HEK293 (cell line): ENCODE results near the gene SYCP3.

Source experiments
- CTCF ChIA-PET: fragments of 350-600 bp; formaldehyde crosslinking; extraction: SDS; loops from one replicate; lab custom pipeline; 2021; ENCODE audit warnings: antibody characterized with exemption; lab: Yijun Ruan, JAX
- POLR2A ChIA-PET: fragments of 300-600 bp; formaldehyde crosslinking; extraction: SDS; loops from one replicate; lab custom pipeline; 2020; ENCODE audit warnings: antibody characterized with exemption, inconsistent platforms; lab: Yijun Ruan, JAX
- H3K27ac ChIP-seq: fragments of 200-500 bp; sonication (Bioruptor generic); 2 replicates; pipeline ENCODE4 v1.5.1; 2014; ENCODE audit warnings: low read depth, low read length, control low read depth, inconsistent platforms; ENCODE audit errors: extremely low read depth
- H3K36me3 ChIP-seq, 2 experiments: fragments of 200-500 bp in 1 of 2; sonication (Bioruptor generic) in 1 of 2; 1 replicate in 1 of 2; 2 replicates in 1 of 2; pipeline ENCODE4 v1.5.1; 2014 to 2017; ENCODE audit warnings: inconsistent platforms in 2 of 2, low read length in 2 of 2; ENCODE audit not compliant: control insufficient read depth in 2 of 2, insufficient read depth in 1 of 2
- H3K4me1 ChIP-seq: fragments of 200-500 bp; sonication (Bioruptor generic); 2 replicates; pipeline ENCODE4 v1.5.1; 2014; ENCODE audit warnings: mild to moderate bottlenecking, low read length, inconsistent platforms; ENCODE audit not compliant: control insufficient read depth, insufficient read depth
- H3K4me3 ChIP-seq: 2 replicates; pipeline ENCODE4 v1.5.1; 2011; ENCODE audit warnings: low read depth, mild to moderate bottlenecking, control low read depth, low read length, moderate library complexity
- H3K9me3 ChIP-seq: fragments of 200-500 bp; sonication (Bioruptor generic); 2 replicates; pipeline ENCODE4 v1.5.1; 2014; ENCODE audit warnings: low read depth, low read length, inconsistent platforms; ENCODE audit not compliant: control insufficient read depth, insufficient read depth
- ELK4 ChIP-seq: IDR thresholded peaks from 2 replicates; pipeline ENCODE4 v1.6.1; 2011; ENCODE audit warnings: mild to moderate bottlenecking, low read depth, low read length, borderline replicate concordance
- INSM2 ChIP-seq: fragments of 450-650 bp; formaldehyde crosslinking; IDR thresholded peaks from 2 replicates; pipeline ENCODE4 v1.5.1; 2016; ENCODE audit warnings: missing biosample characterization, missing genetic modification characterization
- SP3 ChIP-seq: fragments of 450-650 bp; formaldehyde crosslinking; IDR thresholded peaks from 2 replicates; pipeline ENCODE4 v1.5.1; 2016; ENCODE audit warnings: missing biosample characterization, missing genetic modification characterization
- ZBTB21 ChIP-seq: fragments of 450-650 bp; formaldehyde crosslinking; IDR thresholded peaks from 2 replicates; pipeline ENCODE4 v1.5.1; 2017; ENCODE audit warnings: missing biosample characterization, missing genetic modification characterization
- ZBTB48 ChIP-seq: fragments of 450-650 bp; formaldehyde crosslinking; IDR thresholded peaks from 2 replicates; pipeline ENCODE4 v1.5.1; 2016; ENCODE audit warnings: missing biosample characterization, missing genetic modification characterization
- ZFP37 ChIP-seq: fragments of 450-650 bp; formaldehyde crosslinking; IDR thresholded peaks from 2 replicates; pipeline ENCODE4 v1.5.1; 2016; ENCODE audit warnings: missing biosample characterization, missing genetic modification characterization
- ZNF114 ChIP-seq: fragments of 450-650 bp; formaldehyde crosslinking; IDR thresholded peaks from 2 replicates; pipeline ENCODE4 v1.5.0; 2017; ENCODE audit warnings: missing biosample characterization, missing genetic modification characterization
- ZNF148 ChIP-seq: fragments of 450-650 bp; formaldehyde crosslinking; IDR thresholded peaks from 2 replicates; pipeline ENCODE4 v1.5.0; 2017; ENCODE audit warnings: missing biosample characterization, missing genetic modification characterization, borderline replicate concordance
- ZNF2 ChIP-seq: fragments of 450-650 bp; formaldehyde crosslinking; IDR thresholded peaks from 2 replicates; pipeline ENCODE4 v1.5.1; 2016; ENCODE audit warnings: missing biosample characterization, missing genetic modification characterization
- ZNF302 ChIP-seq: fragments of 450-650 bp; formaldehyde crosslinking; IDR thresholded peaks from 2 replicates; pipeline ENCODE4 v1.5.1; 2016; ENCODE audit warnings: missing biosample characterization, missing genetic modification characterization, low read depth
- ZNF510 ChIP-seq: fragments of 450-650 bp; formaldehyde crosslinking; IDR thresholded peaks from 2 replicates; pipeline ENCODE4 v1.5.1; 2018; ENCODE audit warnings: mild to moderate bottlenecking, missing genetic modification characterization, missing biosample characterization; ENCODE audit not compliant: insufficient replicate concordance
- ZNF555 ChIP-seq: fragments of 450-650 bp; formaldehyde crosslinking; conservative IDR thresholded peaks from 2 replicates; pipeline ENCODE4 v1.5.1; 2017; ENCODE audit warnings: missing biosample characterization, mild to moderate bottlenecking, missing genetic modification characterization, inconsistent platforms
- ZNF768 ChIP-seq: fragments of 450-650 bp; formaldehyde crosslinking; IDR thresholded peaks from 2 replicates; pipeline ENCODE4 v1.5.1; 2018; ENCODE audit warnings: missing biosample characterization, mild to moderate bottlenecking, missing genetic modification characterization
- TF ChIP-seq, protein P1 (sequence below): fragments of 450-650 bp; formaldehyde crosslinking; IDR thresholded peaks from 2 replicates; pipeline ENCODE4; 2016; ENCODE audit warnings: missing biosample characterization, missing genetic modification characterization
- TF ChIP-seq, protein P2 (sequence below): fragments of 450-650 bp; formaldehyde crosslinking; IDR thresholded peaks from 2 replicates; pipeline ENCODE4 v1.5.1; 2016; ENCODE audit warnings: missing biosample characterization, missing genetic modification characterization
- TF ChIP-seq, protein P3 (sequence below): fragments of 450-650 bp; IDR thresholded peaks from 2 replicates; pipeline ENCODE4 v1.5.1; 2018; ENCODE audit warnings: missing biosample characterization, missing genetic modification characterization

Gene SYCP3

DNA sequence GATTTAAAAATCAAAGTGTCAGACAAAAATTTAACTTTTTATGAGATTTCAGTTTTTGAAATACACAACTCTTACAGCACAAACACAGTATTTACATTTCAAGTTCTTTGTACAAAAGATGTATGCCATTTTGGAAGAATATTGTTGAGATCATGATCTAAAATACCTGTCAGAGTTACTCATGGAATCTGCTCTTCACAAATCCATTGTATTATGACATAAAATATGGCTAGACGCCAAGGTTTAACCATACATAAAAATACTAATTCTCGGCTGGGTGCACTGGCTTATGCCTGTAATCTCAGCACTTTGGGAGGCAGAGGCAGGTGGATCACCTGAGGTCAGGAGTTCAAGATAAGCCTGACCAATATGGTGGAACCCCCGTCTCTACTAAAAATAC, 6.2 kb upstream of the SYCP3 start (continued):
- TF ChIP-seq, protein P1, sequence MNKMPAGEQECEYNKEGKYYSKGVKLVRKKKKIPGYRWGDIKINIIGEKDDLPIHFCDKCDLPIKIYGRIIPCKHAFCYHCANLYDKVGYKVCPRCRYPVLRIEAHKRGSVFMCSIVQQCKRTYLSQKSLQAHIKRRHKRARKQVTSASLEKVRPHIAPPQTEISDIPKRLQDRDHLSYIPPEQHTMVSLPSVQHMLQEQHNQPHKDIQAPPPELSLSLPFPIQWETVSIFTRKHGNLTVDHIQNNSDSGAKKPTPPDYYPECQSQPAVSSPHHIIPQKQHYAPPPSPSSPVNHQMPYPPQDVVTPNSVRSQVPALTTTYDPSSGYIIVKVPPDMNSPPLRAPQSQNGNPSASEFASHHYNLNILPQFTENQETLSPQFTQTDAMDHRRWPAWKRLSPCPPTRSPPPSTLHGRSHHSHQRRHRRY (tag by site-specific recombination), result no peak

GRCh38 chr12:101743724-101744472, 4.6 kb upstream of the SYCP3 start:
- H3K4me1 ChIP-seq, result no peaks in the 10 kb centered on the region
- H3K36me3 ChIP-seq, result peaks cover 11 to 54% of the 10 kb centered on the region in 2 experiments
- TF ChIP-seq ZNF768, result no peak
- no peak for TF ChIP-seq ZFP37
- no peak for TF ChIP-seq ZBTB48 (tag by site-specific recombination)
- TF ChIP-seq ZNF302 (tag by site-specific recombination), result no peak
- TF ChIP-seq, protein P2, sequence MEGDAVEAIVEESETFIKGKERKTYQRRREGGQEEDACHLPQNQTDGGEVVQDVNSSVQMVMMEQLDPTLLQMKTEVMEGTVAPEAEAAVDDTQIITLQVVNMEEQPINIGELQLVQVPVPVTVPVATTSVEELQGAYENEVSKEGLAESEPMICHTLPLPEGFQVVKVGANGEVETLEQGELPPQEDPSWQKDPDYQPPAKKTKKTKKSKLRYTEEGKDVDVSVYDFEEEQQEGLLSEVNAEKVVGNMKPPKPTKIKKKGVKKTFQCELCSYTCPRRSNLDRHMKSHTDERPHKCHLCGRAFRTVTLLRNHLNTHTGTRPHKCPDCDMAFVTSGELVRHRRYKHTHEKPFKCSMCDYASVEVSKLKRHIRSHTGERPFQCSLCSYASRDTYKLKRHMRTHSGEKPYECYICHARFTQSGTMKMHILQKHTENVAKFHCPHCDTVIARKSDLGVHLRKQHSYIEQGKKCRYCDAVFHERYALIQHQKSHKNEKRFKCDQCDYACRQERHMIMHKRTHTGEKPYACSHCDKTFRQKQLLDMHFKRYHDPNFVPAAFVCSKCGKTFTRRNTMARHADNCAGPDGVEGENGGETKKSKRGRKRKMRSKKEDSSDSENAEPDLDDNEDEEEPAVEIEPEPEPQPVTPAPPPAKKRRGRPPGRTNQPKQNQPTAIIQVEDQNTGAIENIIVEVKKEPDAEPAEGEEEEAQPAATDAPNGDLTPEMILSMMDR, result no peak
- no peak for TF ChIP-seq ZNF2 (tag by site-specific recombination)
- TF ChIP-seq, protein P3, sequence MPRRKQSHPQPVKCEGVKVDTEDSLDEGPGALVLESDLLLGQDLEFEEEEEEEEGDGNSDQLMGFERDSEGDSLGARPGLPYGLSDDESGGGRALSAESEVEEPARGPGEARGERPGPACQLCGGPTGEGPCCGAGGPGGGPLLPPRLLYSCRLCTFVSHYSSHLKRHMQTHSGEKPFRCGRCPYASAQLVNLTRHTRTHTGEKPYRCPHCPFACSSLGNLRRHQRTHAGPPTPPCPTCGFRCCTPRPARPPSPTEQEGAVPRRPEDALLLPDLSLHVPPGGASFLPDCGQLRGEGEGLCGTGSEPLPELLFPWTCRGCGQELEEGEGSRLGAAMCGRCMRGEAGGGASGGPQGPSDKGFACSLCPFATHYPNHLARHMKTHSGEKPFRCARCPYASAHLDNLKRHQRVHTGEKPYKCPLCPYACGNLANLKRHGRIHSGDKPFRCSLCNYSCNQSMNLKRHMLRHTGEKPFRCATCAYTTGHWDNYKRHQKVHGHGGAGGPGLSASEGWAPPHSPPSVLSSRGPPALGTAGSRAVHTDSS (tag by site-specific recombination), result no peak
- TF ChIP-seq ZNF510, result no peak
- TF ChIP-seq ZNF555 (tag by site-specific recombination), result no peak
- TF ChIP-seq ZNF114, result no peak
- no peak for TF ChIP-seq SP3 (tag by site-specific recombination)
- TF ChIP-seq ZBTB21 (tag by site-specific recombination), result no peak
- TF ChIP-seq INSM2 (tag by site-specific recombination), result no peak
- TF ChIP-seq ELK4, result no peak
- no peak for TF ChIP-seq ZNF148 (tag by site-specific recombination)
- no peak overlapping the region for H3K27ac ChIP-seq
- ChIA-PET CTCF (interaction anchor here (0.9 kb wide), 1 partner anchor 253 kb away, joined by 3 read pairs; no protein-coding TSS in a partner anchor), POLR2A (interaction anchor here (0.6 kb wide), 1 partner anchor 19 kb away, joined by 5 read pairs; no protein-coding TSS in a partner anchor)
- H3K9me3 ChIP-seq, result no peaks in the 10 kb centered on the region
- H3K4me3 ChIP-seq, result no peak overlapping the region
